ENCODE results near the gene SMYD4. TPM values are rescaled to one million over a fixed set of nuclear protein-coding genes. Genes with fewer than 3 reads are reported as not detected.

Gene SMYD4
- total RNA-seq, 1 experiment from 2014 or later: 23.3 TPM

GRCh38 chr17:1737531-1738291 lies 92.0 kb downstream of the SMYD4 start:
- no peaks in the 10 kb centered on the region for H3F3A ChIP-seq (ENCODE audit: insufficient read depth, low read depth)
- no peak overlapping the region for H3K4me3 ChIP-seq
- no peaks in the 10 kb centered on the region for H3K9me2 ChIP-seq (ENCODE audit: insufficient read depth)
- intact Hi-C loops (cut with micrococcal nuclease; ENCODE audit: unreplicated experiment): no loop called here
- no peaks in the 10 kb centered on the region; the same call in 1 of the 2 replicates for H3K27me3 ChIP-seq (ENCODE audit: insufficient read depth, low read depth)
- H4K20me1 ChIP-seq (ENCODE audit: insufficient read depth): no peaks in the 10 kb centered on the region
- H3K4me2 ChIP-seq: no peak overlapping the region
- no peak overlapping the region for H3K27ac ChIP-seq
- H3K9me3 ChIP-seq (ENCODE audit: insufficient read depth, low read depth): no peaks in the 10 kb centered on the region
- ChIA-PET CTCF (no interaction called here), POLR2A (ENCODE audit: unreplicated experiment) (no interaction called here)
- BruUV-seq (replicated peaks): no TSS peak
- TF ChIP-seq, protein P1, sequence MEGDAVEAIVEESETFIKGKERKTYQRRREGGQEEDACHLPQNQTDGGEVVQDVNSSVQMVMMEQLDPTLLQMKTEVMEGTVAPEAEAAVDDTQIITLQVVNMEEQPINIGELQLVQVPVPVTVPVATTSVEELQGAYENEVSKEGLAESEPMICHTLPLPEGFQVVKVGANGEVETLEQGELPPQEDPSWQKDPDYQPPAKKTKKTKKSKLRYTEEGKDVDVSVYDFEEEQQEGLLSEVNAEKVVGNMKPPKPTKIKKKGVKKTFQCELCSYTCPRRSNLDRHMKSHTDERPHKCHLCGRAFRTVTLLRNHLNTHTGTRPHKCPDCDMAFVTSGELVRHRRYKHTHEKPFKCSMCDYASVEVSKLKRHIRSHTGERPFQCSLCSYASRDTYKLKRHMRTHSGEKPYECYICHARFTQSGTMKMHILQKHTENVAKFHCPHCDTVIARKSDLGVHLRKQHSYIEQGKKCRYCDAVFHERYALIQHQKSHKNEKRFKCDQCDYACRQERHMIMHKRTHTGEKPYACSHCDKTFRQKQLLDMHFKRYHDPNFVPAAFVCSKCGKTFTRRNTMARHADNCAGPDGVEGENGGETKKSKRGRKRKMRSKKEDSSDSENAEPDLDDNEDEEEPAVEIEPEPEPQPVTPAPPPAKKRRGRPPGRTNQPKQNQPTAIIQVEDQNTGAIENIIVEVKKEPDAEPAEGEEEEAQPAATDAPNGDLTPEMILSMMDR (conservative IDR thresholded peaks at IDR 0.05): no peak
- no peak for TF ChIP-seq EZH2 (IDR thresholded peaks at IDR 0.05; ENCODE audit: low read depth)
- no peak overlapping the region for H2AFZ ChIP-seq
- H3K79me2 ChIP-seq (ENCODE audit: low read depth): no peaks in the 10 kb centered on the region
- no peaks in the 10 kb centered on the region for H3K36me3 ChIP-seq (ENCODE audit: low read depth)
- no peaks in the 10 kb centered on the region for H3K4me1 ChIP-seq (replicated peaks; ENCODE audit: insufficient read depth)
- DNase-seq: no peak

GRCh38 chr17:1736348-1737281 lies 93.1 kb downstream of the SMYD4 start:
- no TSS peak for BruUV-seq (replicated peaks)
- Histone ChIP-seq H3F3A (ENCODE audit: insufficient read depth, low read depth) (no peaks in the 10 kb centered on the region), H3K4me3 (no peak overlapping the region), H3K9me2 (ENCODE audit: insufficient read depth) (no peaks in the 10 kb centered on the region), H4K20me1 (ENCODE audit: insufficient read depth) (no peaks in the 10 kb centered on the region), H3K79me2 (ENCODE audit: low read depth) (no peaks in the 10 kb centered on the region), H2AFZ (no peak overlapping the region), H3K9me3 (ENCODE audit: insufficient read depth, low read depth) (no peaks in the 10 kb centered on the region), H3K36me3 (ENCODE audit: low read depth) (no peaks in the 10 kb centered on the region), H3K4me1 (replicated peaks; ENCODE audit: insufficient read depth) (no peaks in the 10 kb centered on the region), H3K4me2 (no peak overlapping the region), H3K27me3 (ENCODE audit: insufficient read depth, low read depth) (no peaks in the 10 kb centered on the region), H3K27ac (no peak overlapping the region)
- TF ChIP-seq, protein P1 (conservative IDR thresholded peaks at IDR 0.05): no peak
- no peak for TF ChIP-seq EZH2 (IDR thresholded peaks at IDR 0.05; ENCODE audit: low read depth)
- DNase-seq: no peak
- intact Hi-C loops (cut with micrococcal nuclease; ENCODE audit: unreplicated experiment): no loop called here
- ChIA-PET CTCF (no interaction called here), POLR2A (ENCODE audit: unreplicated experiment) (interaction anchor here (0.5 kb wide), 1 partner anchor 33 kb away, joined by 4 read pairs; no protein-coding TSS in a partner anchor)

- H4K20me1 ChIP-seq (ENCODE audit: insufficient read depth): no peaks in the 10 kb centered on the region; the same call in 1 of the 2 replicates
- no peaks in the 10 kb centered on the region for H3K4me1 ChIP-seq (replicated peaks; ENCODE audit: insufficient read depth)
- H3K4me3 ChIP-seq: no peak overlapping the region
- H3K79me2 ChIP-seq (ENCODE audit: low read depth): no peaks in the 10 kb centered on the region
- POLR2A ChIA-PET (ENCODE audit: unreplicated experiment): interaction anchor here (0.7 kb wide), 1 partner anchor 145 kb away, joined by 4 read pairs; no protein-coding TSS in a partner anchor
- TF ChIP-seq, protein P1 (conservative IDR thresholded peaks at IDR 0.05): no peak
- TF ChIP-seq EZH2 (IDR thresholded peaks at IDR 0.05; ENCODE audit: low read depth): no peak
- no peak overlapping the region for H3K4me2 ChIP-seq
- BruUV-seq (replicated peaks): no TSS peak
- no peaks in the 10 kb centered on the region for H3F3A ChIP-seq (ENCODE audit: insufficient read depth, low read depth)
- H3K9me3 ChIP-seq (ENCODE audit: insufficient read depth, low read depth): no peaks in the 10 kb centered on the region
- DNase-seq: no peak
- no peaks in the 10 kb centered on the region for H3K36me3 ChIP-seq (ENCODE audit: low read depth)
- H2AFZ ChIP-seq: no peak overlapping the region
- intact Hi-C loops (cut with micrococcal nuclease; ENCODE audit: unreplicated experiment): no loop called here
- no peak overlapping the region for H3K27ac ChIP-seq
- H3K9me2 ChIP-seq (ENCODE audit: insufficient read depth): no peaks in the 10 kb centered on the region
- CTCF ChIA-PET: no interaction called here
- H3K27me3 ChIP-seq (ENCODE audit: insufficient read depth, low read depth): no peaks in the 10 kb centered on the region
Observed at GRCh38 chr17:1735834-1736347, 93.8 kb downstream of the SMYD4 start.

Measured in PC-9 (cell line).